CD4-positive, alpha-beta T cell (primary cell): ENCODE results near the gene PNPLA1. TPM values are rescaled to one million over a fixed set of nuclear protein-coding genes. Genes with fewer than 3 reads are reported as not detected.

Source experiments
- ATAC-seq: fragments of 200-7000 bp; cut with Tn5 transposase; one replicate; pipeline ENCODE4 v1.10.0; 2022; ENCODE audit warnings: mild to moderate bottlenecking; ENCODE audit not compliant: poor library complexity
- CTCF ChIA-PET: fragments of 350-600 bp; sonication (Branson Sonifier 250); formaldehyde crosslinking; loops from one replicate; lab custom pipeline; 2021; ENCODE audit warnings: antibody characterized with exemption, inconsistent platforms; lab: Charles Lee
- POLR2A ChIA-PET: fragments of 350-600 bp; sonication (Branson Sonifier 250); formaldehyde crosslinking; loops from one replicate; lab custom pipeline; 2021; ENCODE audit warnings: antibody characterized with exemption, inconsistent platforms; lab: Charles Lee
- DNase-seq, 14 experiments: peaks; one replicate each; pipeline ENCODE4 v3.0.0-alpha.2; 2013 to 2020; ENCODE audit warnings: mixed read lengths in 2 of 14
- H3K27ac ChIP-seq, 2 donors: one replicate each; pipeline versions ENCODE4 v1.5.1 to v1.7.0; 2013; ENCODE audit warnings: low read length in 2 of 2, low read depth in 1 of 2, mild to moderate bottlenecking in 1 of 2
- H3K27me3 ChIP-seq, 2 experiments: 1 replicate in 1 of 2; 2 replicates in 1 of 2; pipeline versions ENCODE4 v1.6.1 to v1.7.0; 2013; ENCODE audit warnings: low read length in 2 of 2, control low read depth in 1 of 2, mild to moderate bottlenecking in 1 of 2, moderate library complexity in 1 of 2; ENCODE audit not compliant: insufficient read depth in 2 of 2, control insufficient read depth in 1 of 2
- H3K36me3 ChIP-seq: one replicate; pipeline ENCODE4 v1.6.1; 2013; ENCODE audit warnings: low read length, control low read depth; ENCODE audit not compliant: insufficient read depth
- H3K4me1 ChIP-seq: one replicate; pipeline ENCODE4 v1.6.1; 2013; ENCODE audit warnings: low read length, control low read depth; ENCODE audit not compliant: insufficient read depth
- H3K4me3 ChIP-seq: one replicate; pipeline ENCODE4 v1.5.1; 2013; ENCODE audit warnings: mild to moderate bottlenecking, low read length, moderate library complexity
- H3K9me3 ChIP-seq, 2 experiments: 1 replicate in 1 of 2; 2 replicates in 1 of 2; pipeline versions ENCODE4 v1.6.1 to v1.7.0; 2013; ENCODE audit warnings: low read length in 2 of 2, mild to moderate bottlenecking in 2 of 2, control low read depth in 1 of 2, moderate library complexity in 1 of 2; ENCODE audit not compliant: control insufficient read depth in 1 of 2, insufficient read depth in 1 of 2
- H3K27ac Mint-ChIP-seq: one replicate; pipeline ENCODE4 v1.8.0; 2020; ENCODE audit warnings: mixed read lengths
- H3K27me3 Mint-ChIP-seq: one replicate; pipeline ENCODE4 v1.8.0; 2021; ENCODE audit warnings: mixed read lengths
- H3K36me3 Mint-ChIP-seq: one replicate; pipeline ENCODE4 v1.8.0; 2021; ENCODE audit warnings: low read depth, mixed read lengths
- H3K4me1 Mint-ChIP-seq: one replicate; pipeline ENCODE4 v1.8.0; 2021; ENCODE audit warnings: low read depth, mixed read lengths
- H3K4me3 Mint-ChIP-seq: one replicate; pipeline ENCODE4 v1.8.0; 2020; ENCODE audit warnings: mild to moderate bottlenecking, mixed read lengths
- H3K9me3 Mint-ChIP-seq: one replicate; pipeline ENCODE4 v1.8.0; 2020; ENCODE audit warnings: mixed read lengths
- CTCF ChIP-seq: fragments of 200-600 bp; IDR thresholded peaks from one replicate; pipeline ENCODE4 v1.8.0; 2022; ENCODE audit warnings: antibody characterized with exemption, mild to moderate bottlenecking
- intact Hi-C, 2 experiments: fragments of 100-400 bp; cut with DNase I in 1 of 2; cut with micrococcal nuclease in 1 of 2; formaldehyde crosslinking; loops; one replicate each; pipeline versions ENCODE4 v1.15.1 to v1.9.0; 2023 to 2025; cut with DNase I, micrococcal nuclease
- total RNA-seq, 174 experiments: library from RNA in 2 of 174; stranded (reverse) in 2 of 174; gene quantifications; one replicate each; pipeline ENCODE4 v1.2.3 and lab custom pipeline; 2021 to 2026

Gene PNPLA1
- total RNA-seq, 2 experiments from 2014 or later: 0.17 TPM; not detected in 1

DNA sequence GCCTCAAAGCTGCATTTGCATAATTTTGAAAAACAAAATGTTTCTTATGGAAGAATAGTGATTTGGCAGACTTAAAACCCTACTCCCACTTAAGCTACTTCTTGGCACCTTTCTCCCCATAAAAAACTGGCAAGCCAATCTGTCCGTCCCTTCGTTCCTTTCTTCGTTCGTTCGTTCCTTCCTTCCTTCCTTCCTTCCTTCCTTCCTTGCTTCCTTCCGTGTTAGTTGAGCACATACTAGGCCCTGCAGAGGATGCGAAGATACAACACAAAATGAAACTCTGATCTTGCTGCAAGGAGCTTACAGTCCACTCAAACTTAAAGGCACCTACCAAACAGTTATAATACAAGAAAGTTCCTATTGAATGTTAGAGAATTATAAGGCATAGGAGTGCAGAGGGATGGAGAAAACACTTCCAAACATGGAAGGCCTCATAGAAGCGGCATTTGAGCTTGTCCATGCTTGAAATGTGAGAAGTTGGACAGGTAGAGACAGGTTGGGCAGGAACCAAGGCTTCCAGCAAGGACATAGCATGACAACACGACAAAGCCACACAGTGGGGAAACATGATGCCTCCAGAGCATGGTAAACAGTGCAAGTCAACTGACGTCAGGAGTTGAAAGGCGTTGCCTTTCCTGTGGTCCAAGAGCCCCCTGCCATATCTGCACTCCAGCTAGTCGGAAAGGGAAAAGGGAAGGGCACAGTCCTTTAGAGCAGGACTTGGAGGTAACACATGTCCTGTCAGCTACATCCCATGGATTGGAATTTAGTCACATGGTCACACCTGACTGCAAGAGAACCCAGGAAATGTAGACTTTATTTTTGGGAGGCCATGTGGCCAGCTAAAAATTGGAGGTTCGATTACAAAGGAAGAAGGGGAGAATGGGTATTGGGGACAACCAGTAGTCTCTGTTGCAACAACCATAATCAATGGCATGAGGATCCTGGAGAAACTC, 7.0 kb downstream of the PNPLA1 start:
- H3K4me1 Mint-ChIP-seq: no peaks in the 10 kb centered on the region
- ChIA-PET CTCF (interaction anchor here (0.9 kb wide), 1 partner anchor 36 kb away, joined by 6 read pairs; no protein-coding TSS in a partner anchor), POLR2A (no interaction called here)
- Histone ChIP-seq H3K27ac (no peak overlapping the region), H3K9me3 (no peaks in the 10 kb centered on the region), H3K36me3 (no peaks in the 10 kb centered on the region), H3K27me3 (peaks cover 4 to 7% of the 10 kb centered on the region in 2 experiments), H3K4me1 (no peaks in the 10 kb centered on the region), H3K4me3 (no peak overlapping the region)
- no peak overlapping the region for H3K4me3 Mint-ChIP-seq
- intact Hi-C loops: no loop called here
- no peaks in the 10 kb centered on the region for H3K9me3 Mint-ChIP-seq
- no peak for TF ChIP-seq CTCF
- no peak overlapping the region for H3K27ac Mint-ChIP-seq
- peaks cover 38% of the 10 kb centered on the region for H3K27me3 Mint-ChIP-seq
- H3K36me3 Mint-ChIP-seq: no peaks in the 10 kb centered on the region
- DNase-seq (no peak), ATAC-seq (no peak)

GRCh38 chr6:36277946-36278470, 8.1 kb downstream of the PNPLA1 start:
- H3K27me3 ChIP-seq: peaks cover 3 to 8% of the 10 kb centered on the region in 2 experiments
- Mint-ChIP-seq H3K27ac (no peak overlapping the region), H3K9me3 (no peaks in the 10 kb centered on the region), H3K4me1 (no peaks in the 10 kb centered on the region), H3K4me3 (no peak overlapping the region), H3K36me3 (no peaks in the 10 kb centered on the region), H3K27me3 (peaks cover 41% of the 10 kb centered on the region)
- no peak overlapping the region for H3K27ac ChIP-seq
- no peak for TF ChIP-seq CTCF
- ATAC-seq: no peak
- H3K4me1 ChIP-seq: no peaks in the 10 kb centered on the region
- CTCF ChIA-PET: no interaction called here
- DNase-seq: no peak
- POLR2A ChIA-PET: no interaction called here
- no peaks in the 10 kb centered on the region for H3K9me3 ChIP-seq
- no peaks in the 10 kb centered on the region for H3K36me3 ChIP-seq
- no peak overlapping the region for H3K4me3 ChIP-seq
- intact Hi-C loops: no loop called here

GRCh38 chr6:36280467-36280866, 10.6 kb downstream of the PNPLA1 start:
- DNase-seq (no peak), ATAC-seq (no peak)
- no peak overlapping the region for H3K27ac ChIP-seq
- ChIA-PET POLR2A (no interaction called here), CTCF (interaction anchor here (1.2 kb wide), 1 partner anchor 22 kb away, joined by 5 read pairs; no protein-coding TSS in a partner anchor)
- Mint-ChIP-seq H3K4me1 (no peaks in the 10 kb centered on the region), H3K36me3 (no peaks in the 10 kb centered on the region), H3K27ac (no peak overlapping the region), H3K27me3 (peaks cover 63% of the 10 kb centered on the region), H3K9me3 (no peaks in the 10 kb centered on the region), H3K4me3 (no peak overlapping the region)
- H3K27me3 ChIP-seq: peaks cover 19 to 30% of the 10 kb centered on the region in 2 experiments
- TF ChIP-seq CTCF: no peak
- no peak overlapping the region for H3K4me3 ChIP-seq
- intact Hi-C loops: loop anchor here in 1 of 2 experiments (10.0 kb wide), 1 partner anchor 156 kb away; no protein-coding TSS in a partner anchor
- no peaks in the 10 kb centered on the region for H3K36me3 ChIP-seq
- H3K4me1 ChIP-seq: no peaks in the 10 kb centered on the region
- no peaks in the 10 kb centered on the region for H3K9me3 ChIP-seq
